ENCODE results near the gene ACTR8. TPM values are rescaled to one million over a fixed set of nuclear protein-coding genes. Genes with fewer than 3 reads are reported as not detected.

ACTR8 gene
- total and polyA plus RNA-seq, 2 of the 13 experiments (the other 11 are each of a cell fraction or from before 2014, with no cell fraction given): 15.5 to 29.0 TPM

- TF ChIP-seq ZNF597 (CRISPR knock-in tag; IDR thresholded peaks at IDR 0.05): no peak
- peak; percentile 89; the same call in 1 of the 2 replicates for TF ChIP-seq SIN3A (IDR thresholded peaks at IDR 0.05; ENCODE audit: borderline replicate concordance, low read depth, low read length)
- TF ChIP-seq POGZ (CRISPR knock-in tag; IDR thresholded peaks at IDR 0.05): peak; percentile 96
- no peak for TF ChIP-seq GTF2F1 (IDR thresholded peaks at IDR 0.05; ENCODE audit: low read length)
- peak; percentile 75; the same call in 1 of the 2 replicates for TF ChIP-seq ZNF580 (CRISPR knock-in tag; IDR thresholded peaks at IDR 0.05; ENCODE audit: borderline replicate concordance, low read depth)
- TF ChIP-seq CBX2 (IDR thresholded peaks at IDR 0.05; ENCODE audit: low read depth, low read length): no peak
- no peak for TF ChIP-seq CBX2 (CRISPR knock-in tag; IDR thresholded peaks at IDR 0.05; ENCODE audit: low read depth)
- no peak; the same call in 1 of the 2 replicates for TF ChIP-seq ZNF766 (CRISPR knock-in tag; IDR thresholded peaks at IDR 0.05; ENCODE audit: borderline replicate concordance)
- no peak; the same call in 1 of the 2 replicates for TF ChIP-seq GATAD2A (CRISPR knock-in tag; IDR thresholded peaks at IDR 0.05)
- TF ChIP-seq ZNF251 (CRISPR knock-in tag; IDR thresholded peaks at IDR 0.05): no peak
- no peak for TF ChIP-seq TCF7L2 (IDR thresholded peaks at IDR 0.05; ENCODE audit: low read depth, low read length)
- TF ChIP-seq CENPT (CRISPR knock-in tag; IDR thresholded peaks at IDR 0.05; ENCODE audit: low read depth): no peak
- TF ChIP-seq MBNL3 (CRISPR knock-in tag; conservative IDR thresholded peaks at IDR 0.05): no peak
- peak; percentile 94 for TF ChIP-seq ZSCAN31 (CRISPR knock-in tag; IDR thresholded peaks at IDR 0.05; ENCODE audit: low read depth)
- 0 out of 2 replicates have a peak, but pooled peaks have one; percentile 29 for TF ChIP-seq ZNF280B (CRISPR knock-in tag; IDR thresholded peaks at IDR 0.05; ENCODE audit: borderline replicate concordance)
- peak in 1 of 2 experiments; percentile 74; a peak in 2 of 4 replicates for TF ChIP-seq KLF16 (CRISPR knock-in tag; IDR thresholded peaks at IDR 0.05)
- no peak; the same call in 1 of the 2 replicates for TF ChIP-seq BCL6 (CRISPR knock-in tag; IDR thresholded peaks at IDR 0.05)
- peak; percentile 49; the same call in 1 of the 2 replicates for TF ChIP-seq ARNT2 (CRISPR knock-in tag; IDR thresholded peaks at IDR 0.05; ENCODE audit: low read depth)
- TF ChIP-seq TAF15 (IDR thresholded peaks at IDR 0.05; ENCODE audit: low read depth, low read length, poor library complexity, severe bottlenecking): no peak
- TF ChIP-seq ATF7-NPFF (CRISPR knock-in tag; IDR thresholded peaks at IDR 0.05; ENCODE audit: low read depth): no peak
- TF ChIP-seq ZNF317 (CRISPR knock-in tag; IDR thresholded peaks at IDR 0.05): no peak
- TF ChIP-seq ZSCAN9 (CRISPR knock-in tag; IDR thresholded peaks at IDR 0.05; ENCODE audit: borderline replicate concordance): 0 out of 2 replicates have a peak, but pooled peaks have one; percentile 43
- TF ChIP-seq THAP11 (CRISPR knock-in tag; IDR thresholded peaks at IDR 0.05): peak; percentile 93
- TF ChIP-seq CBFB (CRISPR knock-in tag; IDR thresholded peaks at IDR 0.05): no peak; the same call in 1 of the 2 replicates
- TF ChIP-seq ZNF878 (CRISPR knock-in tag; IDR thresholded peaks at IDR 0.05): no peak; the same call in 1 of the 2 replicates
- no peak for TF ChIP-seq PBX3 (CRISPR knock-in tag; IDR thresholded peaks at IDR 0.05; ENCODE audit: borderline replicate concordance)
- TF ChIP-seq CHD4 (IDR thresholded peaks at IDR 0.05; ENCODE audit: borderline replicate concordance, low read length): no peak
Observed at GRCh38 chr3:53891497-53892285, 9.7 kb upstream of the ACTR8 start, which contains the start of gene SELENOK (continued).

Measured in HepG2 (cell line).